Activated CD8-positive, alpha-beta memory T cell treated with anti-CD3 and anti-CD28 coated beads, Interleukin-2, amount 50 U/mL, for 1 hour (primary cell): ENCODE data around the gene P2RX7.
"Not testable (repeated sequence)": the region's sequence is repeated elsewhere in the genome, so short reads cannot be mapped to it uniquely, and the experiment has no call there.

Experiments
- DNase-seq: peaks from one replicate; pipeline ENCODE4 v3.0.0-alpha.2; 2020; ENCODE audit errors: extremely low read depth

Gene P2RX7

GRCh38 chr12:121135320-121135719, 2.6 kb downstream of the P2RX7 start:
- DNase-seq, result no peak

DNA sequence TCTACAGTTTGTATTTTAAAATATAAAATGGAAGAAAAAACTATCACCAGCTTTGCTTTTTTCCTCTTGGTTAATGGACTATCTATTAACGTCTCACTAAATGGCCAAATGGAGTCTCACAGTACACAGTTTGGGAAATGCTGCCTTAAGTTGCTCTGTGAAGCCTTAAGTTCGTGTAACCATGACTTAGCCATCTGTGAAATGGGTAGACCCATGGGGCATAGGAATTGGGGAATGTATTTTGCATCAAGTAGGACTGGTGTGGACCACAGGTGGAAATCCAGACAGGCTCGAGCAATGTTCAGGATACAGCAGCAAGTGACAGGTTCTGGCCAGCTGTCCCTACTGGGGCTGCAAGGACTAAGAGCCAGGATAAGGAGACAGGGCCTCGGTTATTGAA, 4.8 kb downstream of the P2RX7 start:
- no peak for DNase-seq

DNA sequence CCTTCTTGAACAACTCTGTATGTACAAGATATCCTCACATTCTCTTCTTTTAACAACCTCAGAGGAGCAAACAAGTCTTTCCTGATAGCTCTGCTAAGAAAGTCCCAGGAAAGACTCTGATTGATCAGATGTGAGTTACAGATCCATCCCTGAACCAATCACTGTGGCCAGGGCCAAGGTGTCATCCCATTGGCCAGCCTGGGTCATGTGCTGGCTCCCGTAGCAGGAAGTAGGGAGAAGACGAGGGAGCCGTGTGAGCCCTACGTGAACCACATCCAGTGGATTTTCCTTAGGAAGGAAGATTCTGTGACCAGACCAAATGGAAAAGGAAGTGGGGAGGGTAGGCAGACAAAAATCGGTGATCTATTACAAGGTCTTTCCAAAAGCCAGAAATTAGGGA, 5.6 kb downstream of the P2RX7 start:
- no peak for DNase-seq

- no peak for DNase-seq
These were observed 6.6 kb downstream of the P2RX7 start for GRCh38 chr12:121139286-121139685.

GRCh38 chr12:121142171-121142950, 9.7 kb downstream of the P2RX7 start:
- no peak for DNase-seq

- DNase-seq, result no peak
These were observed 11.8 kb downstream of the P2RX7 start for GRCh38 chr12:121144416-121144914.

DNA sequence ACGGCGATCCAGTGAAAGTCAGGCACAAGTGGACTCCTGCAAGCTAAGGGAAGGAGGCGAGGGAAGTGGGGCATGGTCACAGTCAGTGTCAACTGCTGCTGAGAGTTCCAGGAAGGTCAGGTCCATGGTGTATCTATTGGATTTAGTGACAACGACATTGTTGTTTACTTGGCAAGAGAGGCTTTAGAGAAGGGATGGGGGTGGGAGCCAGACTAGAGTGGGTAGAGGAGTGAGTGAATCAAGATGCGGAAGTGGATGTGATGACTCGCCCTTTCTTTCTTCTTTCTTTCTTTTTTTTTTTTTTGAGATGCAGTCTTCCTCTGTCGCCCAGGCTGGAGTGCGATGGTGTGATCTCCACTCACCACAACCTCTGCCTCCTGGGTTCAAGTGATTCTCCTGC, 12.5 kb downstream of the P2RX7 start:
- no peak for DNase-seq

DNA sequence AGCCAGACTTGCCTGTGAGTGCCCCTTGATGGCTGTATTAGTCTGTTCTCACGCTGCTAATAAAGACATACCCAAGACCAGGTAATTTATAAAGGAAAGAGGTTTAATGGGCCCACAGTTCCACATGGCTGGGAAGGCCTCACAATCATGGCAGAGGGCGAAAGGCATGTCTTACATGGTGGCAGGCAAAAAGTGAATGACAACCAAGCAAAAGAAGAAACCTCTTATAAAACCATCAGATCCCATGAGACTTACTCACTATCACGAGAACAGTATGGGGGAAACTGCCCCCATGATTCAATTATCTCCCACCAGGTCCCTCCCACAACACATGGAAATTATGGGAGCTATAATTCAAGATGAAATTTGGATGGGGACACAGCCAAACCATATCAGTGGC, 16.6 kb downstream of the P2RX7 start:
- not testable (repeated sequence) for DNase-seq

- DNase-seq, result no peak
These were observed 22.2 kb downstream of the P2RX7 start for GRCh38 chr12:121154793-121155375.

GRCh38 chr12:121156365-121156764, 23.7 kb downstream of the P2RX7 start:
- no peak for DNase-seq

DNA sequence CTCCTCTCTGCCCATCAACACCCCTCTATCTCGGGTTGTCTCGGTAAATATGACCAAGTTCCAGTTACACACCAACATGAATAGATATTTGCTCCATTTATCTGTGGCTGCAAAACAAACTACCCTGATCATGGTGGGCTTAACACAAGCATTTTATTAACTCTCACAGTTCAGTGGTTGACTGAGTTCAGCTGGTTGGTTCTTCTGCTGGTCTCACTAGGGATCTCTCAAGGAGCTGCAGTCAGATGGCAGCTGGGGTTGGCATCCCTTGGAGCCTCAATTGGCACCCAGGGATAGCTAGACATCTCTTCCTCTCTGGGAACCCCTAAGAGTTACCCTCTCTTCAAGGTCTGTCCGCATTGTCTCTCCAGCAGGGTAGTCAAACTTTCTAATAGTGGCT, 25.4 kb downstream of the P2RX7 start:
- no peak for DNase-seq

DNA sequence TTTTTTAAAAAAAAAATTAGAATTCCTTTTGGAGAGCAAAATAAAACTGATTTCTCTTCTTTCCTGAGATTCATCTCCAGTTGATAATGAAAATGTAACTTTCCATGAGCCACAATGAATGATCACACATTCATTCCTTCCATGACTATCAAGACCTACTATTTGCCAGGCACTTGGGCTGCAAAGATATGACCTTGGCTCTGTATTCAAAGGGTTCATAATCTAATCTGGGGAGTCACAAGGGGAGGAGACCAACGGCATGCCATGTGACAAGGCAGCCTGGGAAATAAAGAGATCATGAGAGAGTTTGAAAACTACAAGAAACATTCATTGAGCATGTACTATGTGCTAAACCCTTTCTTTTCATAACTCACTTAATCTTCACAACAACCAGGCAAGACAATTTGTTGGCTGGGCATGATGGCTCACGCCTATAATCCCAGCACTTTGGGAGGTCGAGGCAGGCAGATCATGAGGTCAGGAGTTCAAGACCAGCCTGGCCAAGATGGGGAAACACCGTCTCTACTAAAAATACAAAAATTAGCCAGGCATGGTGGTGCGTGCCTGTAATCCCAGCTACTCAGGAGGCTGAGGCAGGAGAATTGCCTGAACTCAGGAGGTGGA, 26.2 kb downstream of the P2RX7 start:
- DNase-seq, result not testable (repeated sequence)

- DNase-seq, result no peak
These were observed 27.0 kb downstream of the P2RX7 start for GRCh38 chr12:121159467-121160307.

- DNase-seq, result no peak
These were observed 29.7 kb downstream of the P2RX7 start for GRCh38 chr12:121162384-121162783.

DNA sequence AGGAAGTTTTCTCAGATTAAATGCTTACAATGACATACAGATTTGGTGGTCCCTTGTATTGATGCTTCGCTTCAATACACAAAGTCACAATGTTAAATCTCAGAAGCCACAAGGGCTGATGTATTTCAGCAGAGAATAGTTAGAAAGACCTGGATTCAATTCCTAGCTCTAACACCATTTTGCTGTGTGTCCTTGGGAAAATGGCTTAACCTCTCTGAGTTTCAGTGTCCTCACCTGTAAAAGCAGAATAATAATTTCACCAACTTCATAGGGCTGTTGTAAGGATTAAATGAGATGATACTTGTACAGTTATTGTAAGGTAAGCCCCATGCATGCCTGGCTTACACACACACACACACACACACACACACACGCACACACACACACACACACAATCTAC, 30.3 kb downstream of the P2RX7 start:
- no peak for DNase-seq

DNA sequence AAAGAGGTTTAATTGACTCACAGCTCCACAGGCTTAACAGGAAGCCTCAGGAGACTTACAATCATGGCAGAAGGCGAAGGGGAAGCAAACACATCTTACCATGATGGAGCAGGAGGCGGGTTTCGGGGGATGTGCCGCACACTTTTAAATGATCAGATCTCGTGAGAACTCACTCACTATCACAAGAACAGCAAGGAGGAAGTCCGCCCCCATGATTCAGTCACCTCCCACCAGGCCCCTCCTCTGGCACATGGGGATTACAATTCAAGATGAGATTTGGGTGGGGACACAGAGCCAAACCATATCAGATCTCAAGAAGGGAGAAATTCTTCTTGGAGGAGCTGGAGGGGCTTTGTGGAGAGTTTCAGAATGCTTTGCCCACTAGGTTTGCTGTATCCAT, 32.2 kb downstream of the P2RX7 start:
- not testable (repeated sequence) for DNase-seq

DNA sequence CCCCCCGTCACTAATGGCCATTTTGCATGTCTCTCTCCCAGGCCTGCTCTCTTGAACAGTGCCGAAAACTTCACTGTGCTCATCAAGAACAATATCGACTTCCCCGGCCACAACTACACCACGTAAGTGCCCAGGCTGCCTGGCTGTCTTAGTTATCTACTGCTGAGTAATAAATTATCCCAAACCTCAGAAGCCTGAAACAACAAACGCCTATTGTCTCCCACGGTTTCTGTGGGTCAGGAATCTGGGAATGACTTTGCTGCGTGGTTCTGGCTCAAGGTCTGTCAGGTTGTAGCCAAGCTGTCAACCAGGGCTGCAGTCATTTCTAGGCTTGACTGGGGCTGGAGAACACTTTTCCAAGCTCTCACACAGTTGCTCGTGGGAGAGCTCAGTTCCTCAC, 32.6 kb downstream of the P2RX7 start:
- DNase-seq, result no peak

DNA sequence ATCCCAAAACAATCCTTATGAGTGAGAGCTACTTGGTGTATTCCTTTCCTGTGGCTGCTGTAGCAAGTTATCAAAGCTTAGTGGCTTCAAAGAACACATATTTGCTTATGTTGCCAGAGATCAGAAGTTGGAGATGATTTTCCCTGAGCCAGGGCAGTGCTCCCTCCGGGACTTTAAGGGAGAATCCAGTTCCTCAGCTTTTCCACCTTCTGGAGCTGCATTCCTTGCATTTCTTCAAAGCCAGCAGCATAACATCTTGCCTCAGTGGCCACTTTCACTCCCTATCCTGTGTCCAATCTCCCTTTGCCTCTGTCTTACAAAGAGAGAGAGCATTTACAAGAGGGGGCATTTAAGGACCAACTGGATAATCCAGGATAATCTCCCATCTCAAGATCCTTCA, 33.7 kb downstream of the P2RX7 start:
- no peak for DNase-seq

DNA sequence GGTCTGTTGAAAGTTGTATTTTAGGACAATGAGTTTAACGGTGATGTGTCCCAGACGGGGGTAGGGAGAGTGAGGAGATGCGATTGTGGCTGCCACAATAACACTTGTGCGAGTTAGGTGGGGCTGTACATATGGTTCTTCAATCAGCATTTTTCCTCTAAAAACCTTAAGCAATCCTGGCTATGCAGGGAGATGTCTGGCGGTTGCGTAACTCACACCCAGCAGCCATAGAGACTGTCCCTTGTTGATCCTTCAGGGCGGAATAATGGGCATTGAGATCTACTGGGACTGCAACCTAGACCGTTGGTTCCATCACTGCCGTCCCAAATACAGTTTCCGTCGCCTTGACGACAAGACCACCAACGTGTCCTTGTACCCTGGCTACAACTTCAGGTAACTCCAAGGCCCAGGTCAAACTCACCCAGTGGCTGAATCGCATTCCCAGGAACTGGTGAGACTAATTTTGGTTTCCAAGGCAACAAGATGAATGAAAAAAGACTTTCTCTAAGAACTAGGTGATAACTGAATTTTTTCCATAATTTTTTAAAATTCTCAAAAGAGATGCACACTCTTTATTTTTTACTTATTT, 34.6 kb downstream of the P2RX7 start:
- DNase-seq, result no peak

DNA sequence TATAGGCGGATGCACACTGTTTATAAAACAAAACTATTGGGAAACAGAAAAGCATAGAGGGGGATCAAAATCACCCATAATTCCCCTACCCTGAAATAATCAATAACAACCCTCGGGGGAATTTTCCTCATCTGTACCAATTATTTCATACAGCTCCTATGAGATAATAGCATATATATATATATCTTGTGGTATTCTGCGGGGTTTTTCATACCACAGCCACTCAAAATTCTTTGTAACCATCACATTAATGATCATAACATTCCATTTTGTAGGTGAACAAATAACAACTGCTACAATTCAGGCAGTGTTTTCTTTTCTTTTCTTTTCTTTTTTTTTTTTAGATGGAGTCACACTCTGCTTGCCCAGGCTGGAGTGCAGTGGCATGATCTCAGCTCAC, 35.3 kb downstream of the P2RX7 start:
- no peak for DNase-seq

GRCh38 chr12:121170151-121170550, 37.5 kb downstream of the P2RX7 start:
- DNase-seq, result no peak
